Ectodermal cell (in vitro differentiated cells): Measurements from ENCODE around the gene METRN.
A peak's percentile ranks its signal among the peaks of the same experiment; 100 is the strongest.

ENCODE experiments used
- H3K27ac ChIP-seq: 2 replicates; pipeline ENCODE4 v1.7.0; 2013; ENCODE audit warnings: mild to moderate bottlenecking, low read depth, low read length; ENCODE audit not compliant: insufficient read depth, poor library complexity, severe bottlenecking
- H3K27me3 ChIP-seq: 2 replicates; pipeline ENCODE4 v1.7.0; 2013; ENCODE audit warnings: mild to moderate bottlenecking, low read length; ENCODE audit not compliant: insufficient read depth, control insufficient read depth, poor library complexity, severe bottlenecking
- H3K36me3 ChIP-seq: one replicate; pipeline ENCODE4 v1.7.0; 2013; ENCODE audit warnings: low read length; ENCODE audit not compliant: control insufficient read depth, insufficient read depth
- H3K4me1 ChIP-seq: one replicate; pipeline ENCODE4 v1.7.0; 2013; ENCODE audit warnings: low read length; ENCODE audit not compliant: control insufficient read depth, insufficient read depth
- H3K4me3 ChIP-seq: 2 replicates; pipeline ENCODE4 v1.7.0; 2013; ENCODE audit warnings: low read depth, low read length, control low read depth; ENCODE audit not compliant: insufficient read depth
- H3K9me3 ChIP-seq: 2 replicates; pipeline ENCODE4 v1.7.0; 2013; ENCODE audit warnings: mild to moderate bottlenecking, low read length, moderate library complexity; ENCODE audit not compliant: control insufficient read depth
- WGBS, 2 experiments: methylation state at CpG; one replicate each; pipeline ENCODE4 v1.1.7; 2013; ENCODE audit warnings: missing lambda C conversion rate in 2 of 2; 5-methylcytosine and 5-hydroxymethylcytosine counted together

The METRN gene

GRCh38 chr16:704552-705380 lies 10.2 kb upstream of the METRN start:
- H3K4me1 ChIP-seq = peaks cover 18% of the 10 kb centered on the region
- 21 to 23% methylated on average over 50 of the region's 50 CpGs for WGBS, 2 experiments
- no peaks in the 10 kb centered on the region for H3K9me3 ChIP-seq
- no peak overlapping the region for H3K27ac ChIP-seq
- H3K4me3 ChIP-seq = no peak overlapping the region
- no peaks in the 10 kb centered on the region for H3K36me3 ChIP-seq
- peaks cover 98% of the 10 kb centered on the region for H3K27me3 ChIP-seq

- Histone ChIP-seq H3K27ac (no peak within 1 kb of the TSS), H3K36me3 (no peaks in the 10 kb centered on the region), H3K4me1 (peaks cover 26% of the 10 kb centered on the region), H3K4me3 (peak within 1 kb of the TSS; percentile 13), H3K27me3 (peaks cover 96% of the 10 kb centered on the region), H3K9me3 (no peaks in the 10 kb centered on the region)
- WGBS, 2 experiments = 1% methylated on average over 115 of the region's 115 CpGs
Observed at GRCh38 chr16:705431-706188, 9.3 kb upstream of the METRN start, which contains the start of gene FBXL16. FBXL16 (minus strand) TSS chr16:705801; CDS start chr16:697405, 8,396 bp downstream.

DNA sequence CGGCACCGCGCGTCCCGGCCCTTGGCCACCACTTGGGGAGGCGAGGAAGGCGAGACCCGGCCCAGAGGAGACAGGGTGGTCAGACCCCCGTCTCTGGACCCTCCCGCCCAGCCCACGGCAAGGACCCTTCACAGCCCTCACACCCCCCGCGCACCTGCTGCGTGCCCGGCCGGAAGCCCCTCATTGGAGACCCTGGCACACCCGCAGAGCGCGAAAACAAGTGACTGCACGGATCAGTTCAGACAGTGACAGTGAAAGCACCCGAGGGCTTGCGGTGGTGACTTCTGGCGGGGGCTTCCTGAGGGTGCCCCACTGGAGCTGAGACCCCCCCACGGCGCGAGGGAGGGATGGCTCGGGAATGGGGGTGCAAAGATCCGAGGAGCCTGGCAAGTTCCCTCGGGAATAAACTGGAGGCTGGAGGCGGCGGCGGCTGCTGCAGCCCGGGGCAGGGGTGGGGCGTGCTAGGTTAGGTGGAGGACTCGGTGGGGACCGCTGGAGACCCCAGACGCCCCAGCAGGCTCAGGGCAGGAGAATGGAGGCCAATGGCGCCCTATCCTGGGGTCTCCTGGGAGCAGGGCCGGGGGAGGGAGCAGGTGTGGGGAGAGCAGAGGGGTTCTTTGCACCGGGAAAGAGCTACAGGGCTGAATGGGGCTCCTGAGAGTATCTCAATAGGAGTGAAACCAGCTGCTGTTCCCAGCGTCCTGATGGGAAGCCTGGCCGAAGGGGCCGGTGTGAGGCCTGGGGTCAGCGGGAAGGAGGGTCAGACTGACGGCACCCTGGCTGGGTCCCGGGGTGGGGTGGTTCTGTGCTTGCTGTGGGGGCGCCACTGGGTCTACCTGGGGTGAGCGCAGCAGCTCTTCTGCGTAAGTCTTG lies 8.5 kb upstream of the METRN start:
- Histone ChIP-seq H3K9me3 (no peaks in the 10 kb centered on the region), H3K36me3 (no peaks in the 10 kb centered on the region), H3K4me3 (no peak overlapping the region), H3K4me1 (peaks cover 34% of the 10 kb centered on the region), H3K27ac (no peak overlapping the region), H3K27me3 (peaks cover 96% of the 10 kb centered on the region)
- WGBS, 2 experiments = 5 to 6% methylated on average over 49 of the region's 49 CpGs

DNA sequence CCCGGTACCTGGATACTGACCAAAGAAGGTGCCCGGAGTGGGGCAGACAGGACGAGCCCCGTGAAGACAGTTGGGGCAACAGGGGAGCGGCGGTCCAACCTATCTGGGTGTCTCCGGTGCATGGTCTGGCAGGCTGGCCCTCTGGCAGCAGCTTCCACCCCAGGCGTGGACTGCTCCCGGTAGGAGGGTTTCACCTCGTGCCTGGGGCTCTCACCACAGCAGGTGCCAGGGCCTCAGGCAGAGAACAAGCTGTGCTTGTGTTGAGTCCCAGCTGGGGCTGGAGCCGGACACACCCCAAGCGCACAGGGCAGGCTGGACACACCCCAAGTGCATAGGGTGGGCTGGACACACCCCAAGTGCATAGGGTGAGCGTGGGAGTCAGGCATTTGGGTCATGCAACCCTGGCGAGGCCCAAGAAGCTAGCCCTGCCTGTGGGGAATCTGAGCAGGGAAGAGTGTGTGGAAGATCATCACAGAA lies 7.8 kb upstream of the METRN start:
- Histone ChIP-seq H3K36me3 (no peaks in the 10 kb centered on the region), H3K27me3 (peaks cover 94% of the 10 kb centered on the region), H3K4me1 (peaks cover 37% of the 10 kb centered on the region), H3K27ac (no peak overlapping the region), H3K4me3 (no peak overlapping the region), H3K9me3 (no peaks in the 10 kb centered on the region)
- WGBS, 2 experiments = 44 to 47% methylated on average over 14 of the region's 14 CpGs

GRCh38 chr16:708019-708418 lies 6.9 kb upstream of the METRN start:
- no peaks in the 10 kb centered on the region for H3K36me3 ChIP-seq
- H3K9me3 ChIP-seq = no peaks in the 10 kb centered on the region
- no peak overlapping the region for H3K4me3 ChIP-seq
- WGBS, 2 experiments = 61 to 71% methylated on average over 3 of the region's 3 CpGs
- peaks cover 37% of the 10 kb centered on the region for H3K4me1 ChIP-seq
- H3K27me3 ChIP-seq = peaks cover 93% of the 10 kb centered on the region
- no peak overlapping the region for H3K27ac ChIP-seq

- Histone ChIP-seq H3K9me3 (no peaks in the 10 kb centered on the region), H3K4me3 (no peak overlapping the region), H3K4me1 (peaks cover 37% of the 10 kb centered on the region), H3K27ac (no peak overlapping the region), H3K36me3 (no peaks in the 10 kb centered on the region), H3K27me3 (peaks cover 90% of the 10 kb centered on the region)
- 76 to 84% methylated on average over 3 of the region's 4 CpGs for WGBS, 2 experiments
Observed at GRCh38 chr16:708959-709358, 6.0 kb upstream of the METRN start.

- Histone ChIP-seq H3K27me3 (peaks cover 88% of the 10 kb centered on the region), H3K27ac (peak overlapping the region; percentile 89), H3K4me1 (peaks cover 39% of the 10 kb centered on the region), H3K36me3 (no peaks in the 10 kb centered on the region), H3K9me3 (no peaks in the 10 kb centered on the region), H3K4me3 (no peak overlapping the region)
- WGBS, 2 experiments = 40 to 42% methylated on average over 30 of the region's 30 CpGs
Observed at GRCh38 chr16:709566-710499, 5.1 kb upstream of the METRN start.

DNA sequence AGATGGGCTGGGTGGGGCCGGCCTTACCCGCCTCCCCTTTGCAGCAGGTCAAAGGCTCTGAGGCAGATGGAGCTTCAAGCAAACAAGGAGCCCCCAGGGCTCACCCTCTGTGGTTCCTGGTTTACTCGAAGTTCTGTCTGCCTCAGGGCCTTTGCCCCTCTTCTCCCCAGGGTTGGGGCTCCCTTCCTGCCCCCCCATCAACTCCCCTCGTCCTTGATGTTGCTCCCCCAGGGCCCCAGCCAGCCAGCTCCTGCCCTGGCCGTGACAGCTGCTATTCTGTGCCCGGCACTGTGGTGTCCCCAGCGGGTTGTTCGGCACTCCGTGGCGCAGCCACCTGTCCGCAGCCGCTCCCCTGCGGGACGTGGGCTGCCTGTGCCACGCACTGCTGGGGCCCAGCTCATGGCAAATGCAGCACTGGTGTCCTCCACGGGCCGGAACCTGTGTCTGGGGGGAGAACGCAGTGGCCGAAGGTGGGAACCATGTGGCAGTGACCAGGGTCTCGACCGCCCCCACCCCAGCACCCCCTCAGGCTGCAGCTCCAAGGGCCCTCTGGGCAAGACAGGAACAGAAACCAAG lies 4.3 kb upstream of the METRN start:
- Histone ChIP-seq H3K4me1 (peaks cover 36% of the 10 kb centered on the region), H3K27me3 (peaks cover 80% of the 10 kb centered on the region), H3K36me3 (no peaks in the 10 kb centered on the region), H3K4me3 (no peak overlapping the region), H3K9me3 (no peaks in the 10 kb centered on the region), H3K27ac (peak overlapping the region; percentile 89)
- WGBS, 2 experiments = 84 to 85% methylated on average over 21 of the region's 21 CpGs

- H3K4me3 ChIP-seq = no peak overlapping the region
- H3K4me1 ChIP-seq = peaks cover 36% of the 10 kb centered on the region
- peaks cover 75% of the 10 kb centered on the region for H3K27me3 ChIP-seq
- no peaks in the 10 kb centered on the region for H3K36me3 ChIP-seq
- H3K9me3 ChIP-seq = no peaks in the 10 kb centered on the region
- WGBS, 2 experiments = 85 to 87% methylated on average over 12 of the region's 12 CpGs
- no peak overlapping the region for H3K27ac ChIP-seq
Observed at GRCh38 chr16:711084-711483, 3.8 kb upstream of the METRN start.
